SH-SY5Y (cell line): ENCODE results near the gene LIFR.

Experiments used
- GATA2 ChIP-seq: IDR thresholded peaks from 2 replicates; pipeline ENCODE4 v1.6.1; 2011; ENCODE audit warnings: mild to moderate bottlenecking, low read depth, low read length
- GATA3 ChIP-seq: IDR thresholded peaks from 2 replicates; pipeline ENCODE4 v1.6.1; 2011; ENCODE audit warnings: low read depth, mild to moderate bottlenecking, low read length, moderate library complexity

- TF ChIP-seq GATA3 (no peak), GATA2 (no peak)
Observed at GRCh38 chr5:38553001-38553521, 3.4 kb downstream of the LIFR start.
